Activated T-cell treated with anti-CD3 and anti-CD28 coated beads for 24 hours (primary cell): Measurements from ENCODE around the gene AOAH.

Experiments
- DNase-seq: peaks from one replicate; pipeline ENCODE4 v3.0.0-alpha.2; 2020; ENCODE audit warnings: low read depth

AOAH gene

GRCh38 chr7:36546331-36546730 lies 178.0 kb downstream of the AOAH start:
- no peak for DNase-seq

GRCh38 chr7:36545291-36545690 lies 179.0 kb downstream of the AOAH start:
- DNase-seq, result no peak

- DNase-seq, result no peak
Observed at GRCh38 chr7:36538126-36538525, 186.2 kb downstream of the AOAH start.

- no peak for DNase-seq
Observed at GRCh38 chr7:36535866-36536664, 188.2 kb downstream of the AOAH start.

GRCh38 chr7:36533717-36534116 lies 190.6 kb downstream of the AOAH start:
- DNase-seq, result no peak

- no peak for DNase-seq
Observed at GRCh38 chr7:36532981-36533499, 191.3 kb downstream of the AOAH start.

GRCh38 chr7:36531951-36532350 lies 192.3 kb downstream of the AOAH start:
- DNase-seq, result no peak

GRCh38 chr7:36530456-36530855 lies 193.8 kb downstream of the AOAH start:
- DNase-seq, result no peak

- no peak for DNase-seq
Observed at GRCh38 chr7:36527549-36527913, 196.8 kb downstream of the AOAH start.

- DNase-seq, result no peak
Observed at GRCh38 chr7:36526863-36527548, 197.3 kb downstream of the AOAH start.

- no peak for DNase-seq
Observed at GRCh38 chr7:36523371-36524101, 200.8 kb downstream of the AOAH start.

- no peak for DNase-seq
Observed at GRCh38 chr7:36522453-36523007, 201.8 kb downstream of the AOAH start.

- no peak for DNase-seq
Observed at GRCh38 chr7:36521911-36522310, 202.4 kb downstream of the AOAH start.

GRCh38 chr7:36521133-36521532 lies 203.2 kb downstream of the AOAH start:
- no peak for DNase-seq

GRCh38 chr7:36515847-36516246 lies 208.4 kb downstream of the AOAH start:
- no peak for DNase-seq

GRCh38 chr7:36514289-36515243 lies 209.7 kb downstream of the AOAH start:
- no peak for DNase-seq

GRCh38 chr7:36513393-36513792 lies 210.9 kb downstream of the AOAH start:
- no peak for DNase-seq

GRCh38 chr7:36512616-36513015 lies 211.7 kb downstream of the AOAH start:
- no peak for DNase-seq

GRCh38 chr7:36509962-36510361 lies 214.3 kb downstream of the AOAH start:
- DNase-seq, result no peak

GRCh38 chr7:36507475-36508440 lies 216.5 kb downstream of the AOAH start:
- no peak for DNase-seq
